Glutamatergic neuron (in vitro differentiated cells): ENCODE data around the gene NDUFAF2. TPM values are rescaled to one million over a fixed set of nuclear protein-coding genes. Genes with fewer than 3 reads are reported as not detected.

Experiments
- DNase-seq: peaks from one replicate; pipeline ENCODE4 v3.0.0; 2022
- H3K27ac Mint-ChIP-seq: one replicate; pipeline ENCODE4 v1.8.0; 2020; ENCODE audit warnings: mild to moderate bottlenecking, mixed read lengths, inconsistent platforms; ENCODE audit not compliant: unreplicated experiment
- H3K27me3 Mint-ChIP-seq: one replicate; pipeline ENCODE4 v1.8.0; 2020; ENCODE audit warnings: mild to moderate bottlenecking, moderate library complexity, mixed read lengths, inconsistent platforms; ENCODE audit not compliant: unreplicated experiment
- H3K36me3 Mint-ChIP-seq: one replicate; pipeline ENCODE4 v1.8.0; 2020; ENCODE audit warnings: mild to moderate bottlenecking, mixed read lengths, inconsistent platforms; ENCODE audit not compliant: unreplicated experiment
- H3K4me1 Mint-ChIP-seq: one replicate; pipeline ENCODE4 v1.8.0; 2020; ENCODE audit warnings: mild to moderate bottlenecking, low read depth, mixed read lengths, inconsistent platforms; ENCODE audit not compliant: unreplicated experiment
- H3K4me3 Mint-ChIP-seq: one replicate; pipeline ENCODE4 v1.8.0; 2020; ENCODE audit warnings: mild to moderate bottlenecking, mixed read lengths, inconsistent platforms; ENCODE audit not compliant: unreplicated experiment
- H3K9me3 Mint-ChIP-seq: one replicate; pipeline ENCODE4 v1.8.0; 2020; ENCODE audit warnings: mild to moderate bottlenecking, moderate library complexity, mixed read lengths, inconsistent platforms; ENCODE audit not compliant: unreplicated experiment
- long read RNA-seq: library from polyadenylated mRNA; unstranded; transcript quantifications from one replicate; pipeline ENCODE4 v2.0.0, GENCODE V29; 2020; ENCODE audit not compliant: unreplicated experiment
- total RNA-seq: library from RNA; stranded (reverse); fragmentation: NEBNext Ultra II Directional; extraction: Animal tissue kit (Norgen Biotek cat#: 25700); gene quantifications from one replicate; pipeline ENCODE4 v1.2.1, GENCODE V29; 2021; ENCODE audit not compliant: unreplicated experiment
- TF ChIP-seq, protein P1 (sequence below): fragments of 200-600 bp; sonication (generic); IDR thresholded peaks from one replicate; pipeline ENCODE4 v1.5.0; 2021; ENCODE audit not compliant: partially characterized antibody, unreplicated experiment

The NDUFAF2 gene
- 14.2 TPM for total RNA-seq
- long read RNA-seq, transcript NDUFAF2-201 (4 exons, 719 nt): major isoform, 10 of 13 reads
- long read RNA-seq, partial matches to known transcripts: 0 of 13 reads
- long read RNA-seq, other reads (novel, unspliced or antisense): 2 of 13 reads

DNA sequence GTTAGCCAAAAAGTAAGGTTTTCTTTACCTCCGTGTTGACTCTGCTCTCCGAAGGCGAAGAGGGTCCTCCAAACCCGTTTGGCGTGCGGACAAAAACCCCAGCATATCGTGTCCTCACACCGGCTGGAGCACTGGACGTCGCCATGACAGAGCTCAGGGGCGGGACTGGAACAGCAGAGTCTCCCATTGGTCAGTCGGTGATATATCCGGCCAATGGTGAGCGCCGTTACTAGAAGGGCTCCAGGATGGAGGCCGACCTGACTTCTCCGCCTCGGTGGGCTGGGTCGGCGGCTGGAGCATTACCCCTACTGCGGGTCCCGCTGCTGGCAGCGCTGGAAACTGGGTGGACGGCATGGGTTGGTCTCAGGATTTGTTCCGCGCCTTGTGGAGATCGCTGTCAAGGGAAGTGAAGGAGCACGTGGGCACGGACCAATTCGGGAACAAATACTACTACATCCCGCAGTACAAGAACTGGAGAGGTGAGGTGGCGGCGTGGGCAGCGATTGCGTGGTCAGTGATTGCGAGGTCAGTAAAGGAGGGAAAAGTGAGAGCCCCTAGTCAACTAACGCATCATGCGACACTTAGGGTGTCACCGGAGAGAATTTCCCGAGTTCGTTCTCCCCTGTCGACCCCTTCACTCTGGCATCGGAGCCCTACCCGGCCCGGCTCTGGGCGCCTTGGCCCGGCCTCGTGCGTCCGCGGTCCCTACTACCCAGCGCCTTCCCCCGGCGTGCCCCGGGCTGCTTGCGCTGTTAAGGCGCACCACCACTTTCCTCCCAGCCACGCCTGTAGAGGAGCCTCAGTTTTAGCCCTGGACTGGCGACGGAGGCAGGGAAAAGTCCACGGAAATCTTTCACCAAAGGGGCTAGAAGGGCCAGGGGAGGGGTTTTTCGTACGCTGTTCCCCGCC lies at the start of gene NDUFAF2, which contains the start of gene ERCC8:
Gene NDUFAF2 (plus strand): TSS at position 302 of the 909 bp plus-strand sequence. CDS start 51 bp downstream, at position 353.
Gene ERCC8 (minus strand): TSS at position 167 of the 909 bp plus-strand sequence. CDS start 62 bp downstream, at position 105.
- Mint-ChIP-seq H3K36me3 (no peaks in the 10 kb centered on the region), H3K27me3 (no peaks in the 10 kb centered on the region), H3K4me3 (no peak within 1 kb of the TSS), H3K9me3 (no peaks in the 10 kb centered on the region), H3K27ac (no peak within 1 kb of the TSS), H3K4me1 (peaks cover 3% of the 10 kb centered on the region)
- peak; percentile 90 for DNase-seq
- TF ChIP-seq, protein P1, sequence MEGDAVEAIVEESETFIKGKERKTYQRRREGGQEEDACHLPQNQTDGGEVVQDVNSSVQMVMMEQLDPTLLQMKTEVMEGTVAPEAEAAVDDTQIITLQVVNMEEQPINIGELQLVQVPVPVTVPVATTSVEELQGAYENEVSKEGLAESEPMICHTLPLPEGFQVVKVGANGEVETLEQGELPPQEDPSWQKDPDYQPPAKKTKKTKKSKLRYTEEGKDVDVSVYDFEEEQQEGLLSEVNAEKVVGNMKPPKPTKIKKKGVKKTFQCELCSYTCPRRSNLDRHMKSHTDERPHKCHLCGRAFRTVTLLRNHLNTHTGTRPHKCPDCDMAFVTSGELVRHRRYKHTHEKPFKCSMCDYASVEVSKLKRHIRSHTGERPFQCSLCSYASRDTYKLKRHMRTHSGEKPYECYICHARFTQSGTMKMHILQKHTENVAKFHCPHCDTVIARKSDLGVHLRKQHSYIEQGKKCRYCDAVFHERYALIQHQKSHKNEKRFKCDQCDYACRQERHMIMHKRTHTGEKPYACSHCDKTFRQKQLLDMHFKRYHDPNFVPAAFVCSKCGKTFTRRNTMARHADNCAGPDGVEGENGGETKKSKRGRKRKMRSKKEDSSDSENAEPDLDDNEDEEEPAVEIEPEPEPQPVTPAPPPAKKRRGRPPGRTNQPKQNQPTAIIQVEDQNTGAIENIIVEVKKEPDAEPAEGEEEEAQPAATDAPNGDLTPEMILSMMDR: no peak

DNA sequence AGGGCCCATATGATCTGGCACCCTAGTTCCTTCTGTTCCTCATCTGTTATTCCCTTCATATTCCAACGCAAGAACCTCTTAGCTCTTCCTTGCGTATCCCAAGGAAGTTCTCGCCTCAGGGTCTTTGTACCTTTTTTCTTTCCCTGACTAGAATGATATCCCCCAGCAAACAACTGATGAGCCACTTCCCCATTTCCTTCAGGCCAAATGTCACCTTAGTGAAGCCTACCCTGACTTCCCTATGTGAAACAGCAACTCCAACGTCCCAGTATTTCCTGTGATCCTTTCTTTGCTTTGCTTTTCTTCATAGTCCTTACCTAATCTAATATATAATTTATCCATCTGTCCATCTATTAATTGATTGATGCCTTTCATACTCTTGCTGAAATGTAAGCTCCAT lies 48.0 kb upstream of the NDUFAF2 start:
- Mint-ChIP-seq H3K27ac (no peak overlapping the region), H3K4me1 (no peaks in the 10 kb centered on the region), H3K36me3 (no peaks in the 10 kb centered on the region), H3K9me3 (peaks cover 2% of the 10 kb centered on the region), H3K4me3 (no peak overlapping the region), H3K27me3 (no peaks in the 10 kb centered on the region)
- TF ChIP-seq, protein P1: no peak
- no peak for DNase-seq

DNA sequence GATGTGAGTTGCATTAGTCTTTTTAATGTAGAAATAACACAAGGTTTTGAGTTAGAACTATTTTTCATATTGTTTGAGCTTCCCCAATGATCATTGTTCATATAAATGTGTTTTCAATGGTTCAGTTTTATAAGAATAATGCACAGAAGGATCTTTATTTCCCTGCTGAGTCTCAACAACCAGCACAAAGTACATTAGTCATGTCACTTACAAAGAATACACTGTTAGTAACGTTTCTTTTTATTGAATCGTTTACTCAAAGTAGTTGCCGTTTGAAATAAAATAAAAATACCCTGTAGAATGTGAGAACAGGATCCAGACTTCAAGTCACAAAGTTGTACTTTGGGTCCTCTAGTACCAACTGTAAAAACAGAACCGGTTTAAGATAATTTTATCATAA lies 41.6 kb upstream of the NDUFAF2 start:
- Mint-ChIP-seq H3K36me3 (no peaks in the 10 kb centered on the region), H3K27me3 (no peaks in the 10 kb centered on the region), H3K4me3 (no peak overlapping the region), H3K4me1 (no peaks in the 10 kb centered on the region), H3K27ac (no peak overlapping the region), H3K9me3 (no peaks in the 10 kb centered on the region)
- no peak for DNase-seq
- TF ChIP-seq, protein P1: no peak

DNA sequence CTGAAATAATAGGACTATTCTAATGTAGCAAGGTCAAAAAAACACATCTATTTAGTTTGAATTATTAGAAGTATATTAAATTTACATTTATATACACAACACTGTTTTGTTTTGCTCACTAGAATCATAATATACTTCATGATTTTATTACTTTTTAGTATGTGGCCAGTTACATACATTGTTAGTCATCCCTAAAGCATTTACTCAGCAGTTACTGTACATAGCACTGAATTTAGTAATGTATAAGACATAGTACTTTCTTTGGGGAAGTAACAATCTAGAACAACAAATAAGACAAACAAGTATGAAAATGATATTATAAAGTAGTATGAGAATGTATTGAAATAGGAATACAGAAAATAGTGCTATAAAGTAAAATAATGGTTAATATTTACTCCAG lies 28.4 kb upstream of the NDUFAF2 start:
- Mint-ChIP-seq H3K27ac (no peak overlapping the region), H3K27me3 (no peaks in the 10 kb centered on the region), H3K9me3 (peaks cover 1% of the 10 kb centered on the region), H3K36me3 (peaks cover 8% of the 10 kb centered on the region), H3K4me3 (no peak overlapping the region), H3K4me1 (no peaks in the 10 kb centered on the region)
- no peak for DNase-seq
- TF ChIP-seq, protein P1: no peak

GRCh38 chr5:60918466-60918865 lies 26.5 kb upstream of the NDUFAF2 start:
- Mint-ChIP-seq H3K36me3 (peaks cover 4% of the 10 kb centered on the region), H3K27me3 (no peaks in the 10 kb centered on the region), H3K9me3 (no peaks in the 10 kb centered on the region), H3K27ac (no peak overlapping the region), H3K4me1 (no peaks in the 10 kb centered on the region), H3K4me3 (no peak overlapping the region)
- TF ChIP-seq, protein P1: no peak
- no peak for DNase-seq
